H7 (cell line): ENCODE results near the gene CBL. TPM values are rescaled to one million over a fixed set of nuclear protein-coding genes. Genes with fewer than 3 reads are reported as not detected.
"Not testable (repeated sequence)": the region's sequence is repeated elsewhere in the genome, so short reads cannot be mapped to it uniquely, and the experiment has no call there.

Experiments used
- DNase-seq: peaks from one replicate; pipeline ENCODE4 v3.0.0; 2012
- H3K27me3 ChIP-seq: 2 replicates; pipeline ENCODE4 v1.6.0; 2011; ENCODE audit warnings: mild to moderate bottlenecking, low read length; ENCODE audit not compliant: control insufficient read depth, insufficient read depth
- H3K36me3 ChIP-seq: replicated peaks from 2 replicates; pipeline ENCODE4 v1.5.1; 2011; ENCODE audit warnings: low read length; ENCODE audit not compliant: control insufficient read depth, insufficient read depth
- H3K4me3 ChIP-seq: 2 replicates; pipeline ENCODE4 v1.5.1; 2011; ENCODE audit warnings: low read depth, mild to moderate bottlenecking, control low read depth, low read length, moderate library complexity; ENCODE audit not compliant: insufficient read depth
- total RNA-seq: library from RNA; depleted of rRNA; stranded (reverse); fragments of >200 nt; shearing (Covaris generic); gene quantifications from 2 replicates; pipeline ENCODE4 v1.2.3, GENCODE V29; 2014

The CBL gene
- total RNA-seq, 1 experiment from 2014 or later, result 16.1 TPM

DNA sequence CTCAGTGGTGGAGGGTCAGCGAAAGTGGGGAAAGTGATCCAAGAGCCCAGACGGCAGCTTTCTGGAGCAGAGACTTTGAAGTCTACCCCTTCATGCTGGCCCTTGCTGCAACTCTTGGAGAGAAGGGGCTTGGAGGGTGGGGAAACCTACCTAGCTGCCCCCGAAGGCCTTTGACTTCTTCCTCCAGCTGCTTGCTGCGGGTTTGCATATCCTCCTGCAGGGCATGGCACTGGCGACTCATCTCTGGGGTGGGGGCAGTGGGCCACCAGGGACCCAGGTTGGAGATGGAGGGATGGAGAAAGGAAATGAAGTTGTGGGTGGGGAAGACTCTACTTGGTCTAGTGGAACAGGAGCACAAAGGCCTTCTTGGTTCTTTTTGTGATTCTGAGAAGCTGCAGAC, 13.1 kb upstream of the CBL start:
- Histone ChIP-seq H3K27me3 (no peaks in the 10 kb centered on the region), H3K36me3 (no peaks in the 10 kb centered on the region)
- peak; percentile 23 for DNase-seq

GRCh38 chr11:119193626-119194025, 12.5 kb upstream of the CBL start:
- no peak overlapping the region for H3K4me3 ChIP-seq
- H3K36me3 ChIP-seq, result no peaks in the 10 kb centered on the region
- DNase-seq, result peak; percentile 21
- H3K27me3 ChIP-seq, result no peaks in the 10 kb centered on the region

More for the DNA sequence above, 13.1 kb upstream of the CBL start:
- no peak overlapping the region for H3K4me3 ChIP-seq

DNA sequence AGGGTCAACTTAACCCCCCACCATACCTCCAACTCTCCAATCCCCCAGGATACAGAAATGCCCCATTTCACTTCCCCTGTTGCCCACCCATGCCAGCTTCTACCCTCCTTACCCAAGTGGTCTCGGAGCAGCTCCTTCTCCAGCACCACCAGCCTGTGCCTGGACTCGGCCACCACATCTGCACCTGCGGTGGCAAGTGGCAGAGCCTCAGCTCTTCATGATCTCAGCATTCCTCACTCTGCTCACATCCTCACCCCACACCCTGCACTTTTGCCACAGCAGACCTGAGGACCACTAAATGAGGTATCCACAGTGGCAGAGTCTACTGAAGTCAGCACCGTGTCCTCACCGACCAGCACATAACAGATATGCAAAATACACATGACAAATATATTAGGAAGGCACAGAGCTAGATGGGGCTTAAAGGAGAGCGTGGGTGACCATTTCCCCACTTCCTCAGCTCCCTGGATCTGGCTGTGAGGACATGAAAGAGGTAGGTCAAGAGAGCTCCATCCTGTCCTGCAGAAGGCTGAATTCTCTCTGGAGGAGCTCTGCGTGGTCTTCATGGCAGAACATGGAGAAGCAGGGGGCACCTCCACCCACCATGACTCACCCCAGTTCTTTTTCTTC, 11.2 kb upstream of the CBL start:
- Histone ChIP-seq H3K36me3 (no peaks in the 10 kb centered on the region), H3K27me3 (no peaks in the 10 kb centered on the region), H3K4me3 (no peak overlapping the region)
- DNase-seq, result peak; percentile 28

- H3K27me3 ChIP-seq, result no peaks in the 10 kb centered on the region
- H3K36me3 ChIP-seq, result no peaks in the 10 kb centered on the region
- DNase-seq, result peak; percentile 98
- no peak overlapping the region for H3K4me3 ChIP-seq
Measured at GRCh38 chr11:119195680-119196079, 10.5 kb upstream of the CBL start.

DNA sequence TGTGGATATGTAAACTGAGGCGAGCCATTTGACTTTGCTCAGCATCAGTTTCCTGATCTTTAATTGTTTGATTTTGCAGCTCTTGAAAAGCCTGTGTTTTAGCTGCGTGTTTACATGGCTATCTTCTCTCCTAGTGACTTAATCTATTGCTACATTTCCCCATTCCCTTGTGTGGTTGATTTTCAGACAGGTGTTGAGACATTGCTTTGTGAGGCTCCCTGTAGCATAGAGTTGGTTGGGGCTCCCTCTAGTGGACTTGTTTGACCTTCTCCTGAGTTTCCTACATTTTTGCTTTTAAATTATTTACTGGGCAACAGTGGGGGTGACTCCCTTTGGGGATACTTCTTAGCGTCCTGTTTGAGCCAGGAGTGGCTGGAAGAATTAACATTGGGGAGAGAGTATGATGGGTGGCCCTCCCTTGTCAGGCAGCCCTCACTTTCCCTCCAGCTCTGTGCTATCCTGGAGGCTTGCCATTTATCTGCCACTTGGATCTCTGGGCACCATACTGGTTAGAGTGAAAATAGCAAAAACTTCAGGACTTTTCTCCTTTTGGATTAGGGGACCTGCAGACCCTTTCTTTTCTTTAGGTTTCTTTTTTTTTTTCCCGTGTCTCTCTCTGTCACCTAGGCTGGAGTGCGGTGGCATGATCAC, 9.2 kb upstream of the CBL start:
- no peak overlapping the region for H3K4me3 ChIP-seq
- DNase-seq, result peak; percentile 83

GRCh38 chr11:119198925-119199324, 7.2 kb upstream of the CBL start:
- H3K4me3 ChIP-seq, result no peak overlapping the region
- no peaks in the 10 kb centered on the region for H3K36me3 ChIP-seq
- DNase-seq, result no peak
- no peaks in the 10 kb centered on the region for H3K27me3 ChIP-seq

More for the DNA sequence above, 9.2 kb upstream of the CBL start:
- Histone ChIP-seq H3K27me3 (no peaks in the 10 kb centered on the region), H3K36me3 (no peaks in the 10 kb centered on the region)

- H3K27me3 ChIP-seq, H3K36me3 ChIP-seq, H3K4me3 ChIP-seq, DNase-seq: not testable (repeated sequence)
Measured at GRCh38 chr11:119201236-119201635, 4.9 kb upstream of the CBL start.

DNA sequence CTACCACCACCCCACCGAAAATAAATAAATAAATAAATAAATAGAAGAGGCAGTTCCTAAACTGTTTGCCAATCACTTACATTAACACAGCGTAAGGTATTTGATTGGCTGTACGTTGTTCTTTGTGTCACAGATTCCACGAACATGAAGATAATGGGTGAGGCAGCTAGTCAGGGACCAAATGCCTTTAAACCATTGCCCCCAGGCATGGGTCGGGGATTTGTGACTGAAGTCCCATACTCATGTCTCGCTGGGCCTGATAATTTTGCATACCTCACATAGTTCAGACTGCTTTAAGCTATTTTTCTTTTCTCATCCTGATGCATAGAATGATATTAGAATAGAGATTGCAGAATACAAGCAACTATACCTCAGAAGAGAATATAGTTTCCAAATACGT, 3.6 kb upstream of the CBL start:
- H3K36me3 ChIP-seq, result no peaks in the 10 kb centered on the region
- no peaks in the 10 kb centered on the region for H3K27me3 ChIP-seq
- DNase-seq, result no peak
- H3K4me3 ChIP-seq, result no peak overlapping the region

DNA sequence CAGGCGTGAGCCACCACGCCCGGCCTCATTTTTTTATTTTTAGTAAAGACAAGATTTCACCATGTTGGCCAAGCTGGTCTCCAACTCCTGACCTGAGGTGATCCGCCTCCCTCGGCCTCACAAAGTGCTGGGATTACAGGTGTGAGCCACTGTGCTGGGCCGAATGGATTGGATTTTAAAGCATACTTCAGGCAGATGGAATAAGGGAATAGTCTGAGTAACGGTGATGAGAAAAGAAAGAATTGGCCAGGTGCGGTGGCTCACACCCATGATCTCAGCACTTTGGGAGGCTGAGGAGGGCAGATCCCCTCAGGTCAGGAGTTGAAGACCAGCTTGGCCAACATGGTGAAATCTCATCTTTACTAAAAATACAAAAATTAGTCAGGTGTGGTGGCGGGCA, 2.1 kb upstream of the CBL start:
- Histone ChIP-seq H3K4me3 (no peak overlapping the region), H3K27me3 (no peaks in the 10 kb centered on the region), H3K36me3 (no peaks in the 10 kb centered on the region)
- DNase-seq, result no peak

GRCh38 chr11:119205080-119205479, 1.1 kb upstream of the CBL start:
- no peaks in the 10 kb centered on the region for H3K27me3 ChIP-seq
- peak; percentile 32 for DNase-seq
- H3K36me3 ChIP-seq, result no peaks in the 10 kb centered on the region
- H3K4me3 ChIP-seq, result no peak overlapping the region

GRCh38 chr11:119206511-119207414, 624 bp downstream of the CBL start:
- Histone ChIP-seq H3K36me3 (no peaks in the 10 kb centered on the region), H3K27me3 (no peaks in the 10 kb centered on the region), H3K4me3 (peak overlapping the region; percentile 90)
- peak; percentile 90 for DNase-seq

DNA sequence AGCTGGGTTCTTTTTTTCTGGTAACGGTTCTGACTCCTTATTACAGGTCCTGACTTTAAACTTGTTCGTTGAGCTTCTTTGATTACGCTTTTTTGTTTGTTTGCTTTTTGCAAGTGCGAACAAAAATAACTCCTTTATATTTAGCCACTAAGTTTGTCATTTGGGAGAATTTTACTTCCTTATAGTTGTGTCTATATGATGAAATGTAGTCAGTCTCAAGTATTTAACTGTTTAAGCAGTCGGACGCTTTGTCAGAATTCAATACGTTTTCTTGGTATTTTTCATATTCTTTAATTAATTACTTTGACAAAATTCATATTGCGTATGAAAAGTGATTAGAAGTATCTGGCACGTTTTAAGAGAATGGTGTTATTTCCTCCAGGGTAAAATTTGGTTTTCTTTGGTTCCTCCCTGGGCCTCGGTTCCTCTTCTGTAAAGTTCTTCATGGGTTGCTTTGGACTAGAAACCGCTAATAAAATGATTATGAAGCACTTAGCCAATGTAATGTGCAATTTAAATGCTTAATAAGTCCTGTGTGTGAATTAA, 1.3 kb downstream of the CBL start:
- no peaks in the 10 kb centered on the region for H3K36me3 ChIP-seq

DNA sequence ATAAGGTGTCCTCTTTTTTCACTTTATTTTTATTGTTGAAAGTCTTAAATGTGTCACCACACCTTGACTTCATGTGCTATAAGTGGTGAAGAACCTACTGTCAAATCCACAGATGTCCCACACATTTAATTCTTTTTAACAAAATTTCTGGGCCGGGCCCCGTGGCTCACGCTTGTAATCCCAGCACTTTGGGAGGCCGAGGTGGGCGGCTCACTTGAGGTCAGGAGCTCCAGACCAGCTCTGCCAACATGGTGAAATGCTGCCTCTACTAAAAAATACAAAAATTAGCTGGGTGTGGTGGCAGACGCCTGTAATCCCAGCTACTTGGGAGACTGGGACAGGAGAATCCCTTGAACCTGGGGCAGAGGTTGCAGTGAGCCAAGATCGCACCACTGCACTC, 3.0 kb downstream of the CBL start:
- Histone ChIP-seq H3K36me3 (no peaks in the 10 kb centered on the region), H3K27me3 (no peaks in the 10 kb centered on the region), H3K4me3 (no peak overlapping the region)
- no peak for DNase-seq

More for the DNA sequence above, 1.3 kb downstream of the CBL start:
- DNase-seq, result no peak
- no peaks in the 10 kb centered on the region for H3K27me3 ChIP-seq
- H3K4me3 ChIP-seq, result peak overlapping the region; percentile 90

GRCh38 chr11:119210050-119210449, 3.9 kb downstream of the CBL start:
- H3K36me3 ChIP-seq, result no peaks in the 10 kb centered on the region
- no peak overlapping the region for H3K4me3 ChIP-seq
- H3K27me3 ChIP-seq, result no peaks in the 10 kb centered on the region
- DNase-seq, result no peak
